Right cardiac atrium (tissue), 5 donors: ENCODE results near the gene ATP13A3. TPM values are rescaled to one million over a fixed set of nuclear protein-coding genes. Genes with fewer than 3 reads are reported as not detected.

Source experiments
- ATAC-seq, 2 donors: fragments of 200-7000 bp; cut with Tn5 transposase; one replicate each; pipeline versions ENCODE4 v1.8.0 to v1.9.1; 2020; ENCODE audit warnings: moderate library complexity in 2 of 2, mild to moderate bottlenecking in 1 of 2
- DNase-seq, 3 donors: peaks; one replicate each; pipeline ENCODE4 v3.0.0-alpha.2; 2020
- H3K27ac ChIP-seq: one replicate; pipeline ENCODE4 v1.5.1; 2013; ENCODE audit warnings: mild to moderate bottlenecking, low read length, control low read depth, moderate library complexity
- H3K27me3 ChIP-seq: one replicate; pipeline ENCODE4 v1.6.1; 2013; ENCODE audit not compliant: control insufficient read depth, insufficient read depth
- H3K4me1 ChIP-seq: one replicate; pipeline ENCODE4 v1.6.1; 2013; ENCODE audit warnings: low read length; ENCODE audit not compliant: control insufficient read depth, insufficient read depth
- H3K4me3 ChIP-seq: one replicate; pipeline ENCODE4 v1.5.1; 2013; ENCODE audit warnings: low read length, control low read depth
- H3K9me3 ChIP-seq: one replicate; pipeline ENCODE4 v1.6.1; 2013; ENCODE audit warnings: low read length; ENCODE audit not compliant: control insufficient read depth
- WGBS: extraction: QIAGEN DNeasy Blood & Tissue Kit; methylation state at CpG from one replicate; pipeline ENCODE4 v1.1.7; 2013; 5-methylcytosine and 5-hydroxymethylcytosine counted together
- intact Hi-C, 4 donors: fragments of 100-400 bp; cut with DNase I; formaldehyde crosslinking; loops; one replicate each; pipeline versions ENCODE4 v1.11.0 to v1.14.0; 2022 to 2023
- polyA plus RNA-seq: library from polyadenylated mRNA; stranded (reverse); fragments of 200-250 nt; gene quantifications from one replicate; pipeline ENCODE4 v1.2.3, GENCODE V29; 2013
- total RNA-seq, 4 donors: library from RNA; stranded (reverse); fragmentation: NEBNext Ultra II Directional; extraction: Animal tissue kit (Norgen Biotek cat#: 25700); gene quantifications; one replicate each; pipeline ENCODE4 v1.2.1, GENCODE V29; 2021
- donor health status: healthy with polysubstance abuse.
- donor health status: DM: no; HTN: yes; CAD: no.
- donor health status: DM: no; HTN: no; CAD: no.
- donor health status: DM: no; HTN: yes; CAD: no; lungs with severe emphysema.
- donor health status: DM: yes; HTN: yes; CAD: no.

Gene ATP13A3
- total and polyA plus RNA-seq, 5 donors: 28.2 to 194 (median 93.4) TPM

DNA sequence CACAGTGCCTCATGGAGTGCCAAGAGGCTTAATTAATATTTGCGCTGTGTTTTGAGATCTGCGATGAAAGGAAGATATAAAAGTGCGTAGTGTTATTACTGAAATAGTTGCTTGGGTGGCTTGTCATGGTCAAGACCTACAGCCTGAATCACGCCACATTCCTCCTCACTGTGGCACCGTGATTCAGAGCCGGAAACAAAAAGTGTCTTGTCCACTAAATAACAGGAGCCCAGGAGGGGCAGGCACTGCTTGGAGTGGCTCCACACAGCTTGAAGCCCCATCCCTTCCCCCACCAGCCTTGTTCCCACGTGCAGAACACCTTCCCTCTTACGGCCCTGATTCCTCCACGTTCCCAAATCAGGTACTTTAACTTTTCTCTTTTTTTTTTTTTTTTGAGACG lies 116.0 kb downstream of the ATP13A3 start:
- Histone ChIP-seq H3K9me3 (no peaks in the 10 kb centered on the region), H3K4me1 (no peaks in the 10 kb centered on the region), H3K27me3 (no peaks in the 10 kb centered on the region), H3K4me3 (no peak overlapping the region), H3K27ac (no peak overlapping the region)
- DNase-seq (no peak), ATAC-seq (no peak)
- intact Hi-C loops: no loop called here
- 85% methylated on average over 10 of the region's 10 CpGs for WGBS

DNA sequence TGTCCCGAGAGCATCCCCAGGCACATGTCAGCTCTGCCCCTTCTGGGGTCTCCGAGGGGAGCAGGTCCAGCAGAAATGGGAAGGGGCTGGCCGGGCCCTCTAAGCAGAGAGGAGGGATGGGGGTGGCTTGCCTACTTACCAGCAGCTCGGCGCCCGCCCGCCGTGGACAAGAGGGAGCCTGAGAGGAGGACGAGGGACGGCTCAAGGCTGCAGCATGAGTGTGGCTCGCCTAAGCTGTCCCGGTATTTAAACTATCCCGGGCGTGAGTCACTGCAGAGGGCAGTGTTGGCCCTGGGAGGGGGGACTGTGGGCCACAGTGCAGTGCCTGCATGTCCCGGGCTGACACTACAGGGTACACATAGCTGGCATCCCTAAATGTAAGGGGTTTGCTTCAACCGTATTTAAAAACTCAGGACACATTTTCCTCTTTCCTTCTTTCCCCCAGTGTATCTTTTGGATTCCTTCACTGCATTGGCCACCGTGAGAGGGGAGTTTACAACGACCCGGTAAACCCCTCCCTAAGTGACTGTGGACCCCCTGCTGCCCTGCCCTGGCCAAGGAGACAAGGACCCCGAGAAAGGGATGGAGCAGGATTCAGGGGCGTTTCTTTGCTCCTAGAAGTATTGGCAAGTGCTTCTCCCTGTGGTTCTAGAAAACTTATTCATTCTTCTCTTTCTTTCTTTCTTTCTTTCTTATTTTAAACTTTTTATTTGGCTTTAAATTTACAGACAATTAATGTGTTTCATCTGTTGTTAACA lies 117.1 kb downstream of the ATP13A3 start, which contains the start of gene LRRC15:
Gene LRRC15, minus strand, starts transcription at position 222 of the 758 bp plus-strand sequence. CDS start 8,700 bp downstream, outside the sequence.
- DNase-seq: no peak
- Histone ChIP-seq H3K4me3 (no peak within 1 kb of the TSS), H3K27ac (no peak within 1 kb of the TSS), H3K4me1 (peaks cover 5% of the 10 kb centered on the region), H3K9me3 (no peaks in the 10 kb centered on the region), H3K27me3 (no peaks in the 10 kb centered on the region)
- intact Hi-C loops: no loop called here
- WGBS: 15% methylated on average over 21 of the region's 21 CpGs
- ATAC-seq: peak; percentile 71 to 75

DNA sequence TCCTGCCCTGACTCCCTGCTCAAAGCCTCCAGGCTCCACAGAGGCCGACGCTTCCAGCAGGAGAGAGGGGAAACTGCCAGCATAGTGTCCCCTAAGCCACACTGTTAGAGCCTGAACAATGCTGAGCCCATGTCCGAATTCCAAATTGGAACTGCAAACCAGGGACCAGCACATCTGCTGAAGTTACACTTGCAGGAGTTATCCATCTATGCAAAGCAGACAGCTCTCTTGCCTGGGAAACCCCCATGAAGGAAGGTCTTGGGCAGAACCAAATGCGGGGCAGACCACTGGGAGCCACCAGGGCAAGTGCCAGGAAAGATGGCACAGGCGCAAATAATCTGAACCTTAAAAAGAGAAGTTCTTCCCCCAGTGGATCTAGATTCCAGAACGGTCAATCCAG lies 117.9 kb downstream of the ATP13A3 start:
- no peak overlapping the region for H3K27ac ChIP-seq
- intact Hi-C loops: no loop called here
- 68% methylated on average over 6 of the region's 6 CpGs for WGBS
- DNase-seq (no peak), ATAC-seq (no peak)
- no peak overlapping the region for H3K4me3 ChIP-seq
- no peaks in the 10 kb centered on the region for H3K9me3 ChIP-seq
- H3K4me1 ChIP-seq: peaks cover 10% of the 10 kb centered on the region
- no peaks in the 10 kb centered on the region for H3K27me3 ChIP-seq

DNA sequence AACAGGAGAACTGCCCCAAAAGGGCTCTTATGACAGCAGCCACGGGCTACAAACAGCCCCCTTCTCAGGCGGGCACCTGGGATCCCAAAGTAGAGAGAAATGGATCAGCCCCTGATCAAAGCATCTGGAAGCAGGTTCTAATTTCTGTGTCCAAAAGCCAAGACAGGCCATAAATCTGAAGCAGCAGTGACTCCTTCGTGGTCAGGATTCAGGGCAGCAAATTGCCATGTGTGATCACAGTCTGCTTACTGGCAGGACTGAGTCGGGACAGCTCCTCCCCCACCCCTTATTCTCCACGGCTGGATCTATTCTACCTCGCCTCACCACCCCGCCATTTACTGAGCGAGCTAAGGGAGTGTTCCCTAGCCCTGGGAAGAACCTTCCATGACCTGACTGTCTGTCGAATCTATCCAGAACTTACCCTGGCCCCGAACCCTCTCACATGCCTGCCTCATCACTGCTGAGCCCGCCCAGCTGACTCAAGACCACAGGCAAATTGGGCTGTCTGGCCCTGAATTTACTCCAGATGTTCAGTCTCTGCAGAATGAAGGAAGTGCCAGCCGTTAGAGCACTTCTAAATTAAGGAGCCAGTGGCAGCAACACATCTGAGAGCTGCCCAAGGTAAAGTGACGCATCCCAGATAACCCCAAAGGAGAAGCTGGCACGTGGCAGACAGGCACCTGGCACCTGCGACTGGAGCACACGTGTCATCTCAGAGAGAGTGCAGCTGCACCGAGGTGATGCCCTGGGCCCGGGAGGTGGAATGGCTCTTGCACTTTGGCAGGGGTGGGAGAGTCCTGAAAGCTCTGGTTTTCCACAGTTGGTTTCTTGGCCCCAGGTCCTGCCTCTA lies 118.6 kb downstream of the ATP13A3 start:
- Histone ChIP-seq H3K4me3 (no peak overlapping the region), H3K9me3 (no peaks in the 10 kb centered on the region), H3K27ac (no peak overlapping the region), H3K27me3 (no peaks in the 10 kb centered on the region), H3K4me1 (peaks cover 10% of the 10 kb centered on the region)
- 64% methylated on average over 18 of the region's 18 CpGs for WGBS
- intact Hi-C loops: no loop called here
- peak in 1 of 2 donors; percentile 22 for ATAC-seq
- no peak for DNase-seq

DNA sequence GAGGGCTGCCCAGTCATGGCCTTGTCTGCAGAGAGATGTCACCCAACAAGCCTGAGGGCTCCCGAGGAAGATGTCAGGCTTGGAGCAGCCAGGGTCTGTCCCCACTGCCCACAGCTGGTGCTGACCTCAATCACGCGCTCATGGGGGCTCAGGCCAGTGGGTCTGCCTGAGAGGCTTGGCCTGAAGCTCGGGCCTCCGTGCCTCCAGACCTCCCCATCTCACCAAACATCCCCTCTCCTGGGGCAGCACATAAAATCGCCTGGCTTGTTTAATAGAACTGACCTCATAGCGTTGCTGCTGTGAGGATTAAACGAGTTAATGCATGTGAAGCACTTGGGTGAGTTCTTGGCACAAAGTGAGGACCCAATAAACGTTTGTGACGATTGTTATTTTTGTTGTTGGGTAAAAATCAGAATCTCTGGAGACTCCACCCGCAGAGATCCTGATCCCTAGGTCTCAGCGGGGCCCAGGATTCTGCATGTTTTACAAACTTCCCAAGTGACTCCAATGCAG lies 120.8 kb downstream of the ATP13A3 start:
- intact Hi-C loops: no loop called here
- H3K27me3 ChIP-seq: no peaks in the 10 kb centered on the region
- H3K9me3 ChIP-seq: no peaks in the 10 kb centered on the region
- WGBS: 82% methylated on average over 12 of the region's 12 CpGs
- ATAC-seq: no peak
- H3K27ac ChIP-seq: no peak overlapping the region
- H3K4me1 ChIP-seq: peaks cover 10% of the 10 kb centered on the region
- no peak for DNase-seq
- H3K4me3 ChIP-seq: no peak overlapping the region

DNA sequence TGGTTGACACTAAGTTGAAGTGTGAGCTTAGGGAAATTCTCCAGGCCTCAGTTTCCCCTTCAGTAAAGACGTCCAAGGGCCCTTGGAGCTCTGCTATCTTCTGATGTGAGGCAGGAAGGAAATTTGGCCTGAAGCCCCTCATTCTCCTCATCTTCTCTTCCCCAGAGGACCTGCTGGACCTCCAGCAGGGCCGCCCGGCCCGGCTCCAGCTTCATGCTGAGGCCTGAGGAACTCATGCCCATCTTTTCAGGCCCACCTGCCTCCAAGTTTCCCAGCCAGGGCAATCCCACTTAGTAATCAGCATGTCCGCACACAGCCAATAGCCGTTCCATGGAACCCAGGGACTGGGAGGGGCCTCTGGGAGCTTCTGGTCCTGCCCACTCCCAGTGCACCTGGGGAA lies 121.3 kb downstream of the ATP13A3 start:
- peaks cover 10% of the 10 kb centered on the region for H3K4me1 ChIP-seq
- intact Hi-C loops: no loop called here
- H3K4me3 ChIP-seq: no peak overlapping the region
- no peaks in the 10 kb centered on the region for H3K27me3 ChIP-seq
- WGBS: 78% methylated on average over 6 of the region's 6 CpGs
- DNase-seq (no peak), ATAC-seq (no peak)
- H3K9me3 ChIP-seq: no peaks in the 10 kb centered on the region
- H3K27ac ChIP-seq: no peak overlapping the region

DNA sequence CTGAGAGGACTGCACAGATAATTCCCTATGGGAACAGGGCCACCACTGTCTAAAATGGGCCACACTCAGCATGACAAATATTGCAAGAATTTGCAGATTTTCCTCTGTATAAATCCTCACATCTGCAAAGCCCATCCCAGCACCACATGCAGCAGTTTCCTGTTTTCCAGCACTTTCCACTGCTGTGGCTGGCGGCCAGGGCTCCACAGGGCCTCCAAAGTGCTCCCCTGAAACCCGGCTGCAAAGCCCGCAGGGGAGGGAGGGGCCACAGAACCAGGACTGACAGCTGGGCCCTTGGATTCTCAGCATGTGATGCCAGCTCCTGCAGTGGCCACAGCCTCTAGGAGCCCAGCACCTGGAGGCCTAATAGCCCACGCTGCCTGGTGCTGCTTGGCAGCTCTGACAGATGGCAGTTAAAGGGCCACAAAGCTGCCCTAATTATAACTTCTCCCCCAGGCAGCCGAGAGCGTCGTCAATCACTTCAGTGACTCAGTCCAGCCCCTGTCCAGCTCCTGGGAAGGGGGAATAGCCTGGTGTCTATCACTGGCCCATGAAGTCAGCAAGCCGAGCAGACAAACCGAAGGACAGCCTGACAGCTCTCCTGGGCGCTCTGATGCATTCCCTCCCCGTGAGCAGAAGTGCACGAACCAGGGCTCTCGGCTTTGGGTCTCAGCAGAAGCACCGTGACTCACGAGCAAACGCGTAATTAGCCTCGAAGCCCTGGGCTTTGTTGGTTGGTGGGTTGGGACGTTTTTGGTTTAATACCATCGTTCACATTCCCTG lies 122.0 kb downstream of the ATP13A3 start:
- Histone ChIP-seq H3K9me3 (no peaks in the 10 kb centered on the region), H3K27me3 (no peaks in the 10 kb centered on the region), H3K27ac (no peak overlapping the region), H3K4me1 (peaks cover 10% of the 10 kb centered on the region), H3K4me3 (no peak overlapping the region)
- intact Hi-C loops: no loop called here
- DNase-seq: peak in 1 of 3 donors; percentile 71
- 35% methylated on average over 20 of the region's 20 CpGs for WGBS
- peak; percentile 36 to 43 for ATAC-seq

DNA sequence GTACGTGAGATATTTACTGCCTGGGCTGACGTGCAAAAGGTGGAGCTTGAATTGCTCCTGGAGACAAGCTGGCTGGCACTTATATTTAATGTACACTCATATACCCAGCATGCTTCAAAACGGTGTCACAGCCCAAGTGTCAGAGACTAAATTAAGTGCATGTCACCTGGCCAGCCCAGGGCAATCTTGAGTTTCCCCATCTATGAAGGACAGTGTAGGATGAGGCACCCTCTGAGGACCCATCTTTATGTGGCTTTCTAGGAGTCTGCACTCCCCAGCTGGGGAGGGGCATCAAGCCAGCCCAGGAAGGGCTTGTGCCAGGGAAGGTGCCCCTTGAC lies 122.5 kb downstream of the ATP13A3 start:
- 55% methylated on average over 3 of the region's 3 CpGs for WGBS
- peaks cover 10% of the 10 kb centered on the region for H3K4me1 ChIP-seq
- no peak overlapping the region for H3K27ac ChIP-seq
- no peaks in the 10 kb centered on the region for H3K9me3 ChIP-seq
- intact Hi-C loops: no loop called here
- no peak overlapping the region for H3K4me3 ChIP-seq
- ATAC-seq: no peak
- H3K27me3 ChIP-seq: no peaks in the 10 kb centered on the region
- no peak for DNase-seq

DNA sequence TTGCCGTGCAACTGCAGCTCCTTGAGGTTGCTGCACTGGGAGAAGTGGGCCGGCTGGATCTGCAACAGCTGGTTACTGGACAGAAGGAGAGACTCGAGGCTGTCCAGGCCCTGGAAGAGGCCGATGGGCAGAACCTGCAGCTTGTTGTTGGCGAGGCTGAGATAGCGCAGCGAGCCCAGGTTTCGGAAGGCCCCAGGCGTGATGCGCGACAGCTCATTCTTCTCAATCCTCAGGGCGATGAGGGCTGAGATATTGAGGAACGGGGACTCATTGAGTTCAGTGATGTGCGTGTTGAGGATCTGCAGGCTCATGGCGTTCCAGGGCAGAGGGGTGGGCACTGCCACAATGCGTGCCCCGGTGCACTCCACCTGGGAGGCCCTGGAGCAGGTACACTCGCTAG lies 126.2 kb downstream of the ATP13A3 start:
- no peak overlapping the region for H3K4me3 ChIP-seq
- 90% methylated on average over 18 of the region's 18 CpGs for WGBS
- ATAC-seq: no peak

DNA sequence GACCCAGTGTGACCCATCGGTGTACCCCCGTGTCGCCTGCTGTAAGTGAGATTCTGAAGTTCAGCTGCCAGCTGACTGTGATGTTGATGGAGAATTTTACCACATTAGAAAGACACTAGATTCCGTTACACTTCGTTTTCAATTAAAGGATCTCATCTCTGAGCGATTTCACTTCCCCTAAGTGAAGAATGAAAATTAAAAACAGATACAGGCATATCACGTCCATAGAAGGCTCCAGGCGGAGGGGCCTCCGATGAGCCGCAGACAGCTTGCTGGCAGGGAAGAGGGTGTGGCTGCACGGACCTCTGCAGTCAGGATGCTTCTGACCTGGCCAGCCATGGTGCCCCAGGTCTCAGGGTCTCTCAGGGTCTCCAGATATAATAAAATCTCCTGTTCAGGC lies 129.1 kb downstream of the ATP13A3 start:
- Histone ChIP-seq H3K4me1 (no peaks in the 10 kb centered on the region), H3K4me3 (no peak overlapping the region), H3K27ac (no peak overlapping the region), H3K27me3 (no peaks in the 10 kb centered on the region), H3K9me3 (no peaks in the 10 kb centered on the region)
- intact Hi-C loops: no loop called here
- 83% methylated on average over 11 of the region's 11 CpGs for WGBS
- ATAC-seq (no peak), DNase-seq (no peak)

More for the DNA sequence above, 126.2 kb downstream of the ATP13A3 start:
- no peaks in the 10 kb centered on the region for H3K27me3 ChIP-seq
- DNase-seq: no peak
- intact Hi-C loops: no loop called here
- no peak overlapping the region for H3K27ac ChIP-seq
- H3K4me1 ChIP-seq: peaks cover 10% of the 10 kb centered on the region
- H3K9me3 ChIP-seq: no peaks in the 10 kb centered on the region
